HUDEP-2 (cell line): ENCODE results near the gene PIPOX.

Source experiments
- DNase-seq, 76 experiments: peaks; one replicate each; lab custom pipeline; 2025; ENCODE audit not compliant: unreplicated experiment in 76 of 76; lab: John Stamatoyannopoulos, UW

PIPOX gene

DNA sequence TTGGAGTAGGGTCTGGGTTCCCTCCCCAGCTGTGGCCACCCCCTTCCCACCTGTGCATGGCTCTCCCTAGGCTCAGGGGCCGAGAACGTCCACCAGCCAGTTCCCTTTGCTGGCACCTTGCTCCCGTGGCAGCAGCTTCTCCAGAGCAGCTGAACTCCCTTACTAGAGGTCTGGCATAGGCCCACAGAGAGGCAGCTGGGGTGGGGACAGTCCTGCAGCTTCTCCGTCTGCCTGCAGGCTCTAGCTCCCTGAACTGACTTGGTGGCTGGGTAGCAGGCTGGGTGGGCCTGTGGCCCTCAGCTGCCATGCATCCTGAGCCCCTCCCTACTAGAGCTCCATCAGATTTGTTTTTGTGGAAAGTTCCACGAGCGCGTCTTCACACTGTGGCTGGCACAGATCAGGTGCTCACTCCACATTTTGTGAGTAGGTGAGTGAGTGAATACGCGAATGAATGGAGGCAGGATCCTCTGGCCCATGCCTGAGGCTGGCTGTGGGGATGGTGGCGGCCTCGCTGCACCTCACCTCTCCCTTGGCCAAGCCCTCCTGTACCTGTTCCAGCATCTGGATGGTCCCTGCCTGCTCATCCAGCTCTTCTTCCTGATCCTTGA, 51.3 kb downstream of the PIPOX start:
- no peak for DNase-seq

DNA sequence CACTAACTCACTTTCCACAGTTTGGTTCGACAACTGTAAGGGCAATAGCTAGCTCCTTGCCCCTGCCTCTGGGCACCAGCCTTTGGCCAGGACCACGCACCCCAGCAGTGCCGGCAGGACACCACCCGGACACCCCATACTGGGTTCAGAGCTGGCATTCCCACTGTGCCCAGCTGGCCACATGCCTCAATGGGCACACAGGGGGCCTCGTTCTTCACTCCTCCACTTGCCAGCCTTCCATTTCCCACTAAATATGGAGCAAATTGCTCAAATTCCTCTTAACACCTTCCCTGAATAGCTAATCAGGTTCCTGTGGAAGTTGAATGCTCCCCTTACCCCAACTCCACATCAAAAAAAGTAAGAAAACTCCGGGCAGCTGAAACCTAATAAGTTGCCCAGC, 52.5 kb downstream of the PIPOX start:
- DNase-seq: no peak

DNA sequence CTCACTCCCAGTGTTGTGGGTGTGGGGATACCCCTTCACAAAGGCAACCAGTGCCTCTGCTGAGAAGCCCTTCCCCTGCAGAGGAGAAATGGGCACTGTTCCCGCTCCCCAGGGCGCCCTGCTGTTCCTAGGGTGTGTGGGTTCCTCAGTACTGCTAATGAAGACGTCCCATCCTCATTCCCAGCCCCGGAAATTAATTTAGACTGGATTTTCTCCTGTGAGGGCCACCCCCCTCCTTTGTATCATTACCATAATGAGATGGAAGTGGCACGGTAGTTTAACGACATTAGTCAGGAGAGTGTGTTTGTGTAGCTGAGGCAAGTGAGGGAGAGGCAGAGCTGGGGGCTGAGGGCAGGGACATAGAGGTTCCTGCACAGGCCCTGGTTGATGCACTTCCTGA, 53.2 kb downstream of the PIPOX start:
- DNase-seq: no peak

DNA sequence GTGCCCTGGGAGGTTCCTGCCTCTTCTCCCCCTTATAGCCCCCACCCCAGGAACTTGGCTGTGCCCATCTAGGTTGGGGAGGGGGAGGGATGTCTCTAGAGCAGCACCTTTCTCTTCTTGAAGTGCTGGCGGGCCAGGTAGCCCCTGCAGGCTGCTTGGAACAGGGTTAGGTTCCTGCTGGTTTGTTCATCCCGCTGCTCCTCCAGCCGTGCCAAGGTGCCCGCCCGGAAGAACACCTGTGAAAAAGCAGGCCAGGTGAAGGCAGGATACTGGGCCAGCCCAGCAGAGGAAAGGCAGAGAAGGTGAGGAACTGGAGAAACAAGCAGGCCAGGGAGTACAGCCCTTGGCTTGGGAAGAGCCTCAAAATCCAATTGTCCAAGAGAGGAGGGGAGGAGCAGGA, 56.6 kb downstream of the PIPOX start:
- no peak for DNase-seq

DNA sequence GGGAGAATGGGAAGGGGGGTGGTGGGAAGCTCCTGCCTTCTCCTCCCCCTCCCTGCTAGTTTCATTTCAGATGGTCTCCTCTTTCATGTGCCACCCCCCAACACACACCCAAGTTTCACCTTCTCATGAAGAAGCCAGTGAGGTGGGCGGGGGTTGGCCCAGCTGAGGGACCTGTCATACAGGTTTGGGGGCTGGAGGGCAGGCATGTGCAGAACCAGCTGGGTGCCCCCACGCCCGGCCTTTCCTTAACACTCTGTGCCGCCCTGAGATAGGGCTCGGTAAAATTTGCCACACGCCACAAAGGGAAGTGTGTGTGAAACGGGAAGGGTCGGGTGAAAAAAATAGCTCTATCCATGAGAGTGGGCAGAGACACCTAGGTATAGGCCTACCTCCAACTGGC, 57.4 kb downstream of the PIPOX start:
- DNase-seq: no peak

DNA sequence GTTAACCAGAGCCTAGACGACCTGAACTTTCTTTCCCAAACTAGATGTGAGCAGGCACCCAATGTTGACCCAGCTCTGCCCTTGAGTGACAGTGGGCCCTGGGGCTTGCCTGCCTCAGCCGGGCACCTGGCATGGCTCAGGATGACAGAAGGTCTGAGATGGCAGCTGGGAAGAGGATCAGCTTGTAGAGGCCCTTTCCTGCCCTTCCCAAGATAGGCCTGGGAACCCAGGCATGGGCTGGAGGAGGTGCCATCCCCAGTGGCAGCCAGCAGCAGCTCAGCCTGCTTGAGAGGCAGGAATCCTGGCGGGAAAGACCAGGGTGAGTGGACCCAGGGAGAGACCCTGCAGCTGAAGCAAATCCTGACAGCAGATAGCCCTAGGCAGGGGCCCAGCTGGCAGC, 59.1 kb downstream of the PIPOX start:
- no peak for DNase-seq

DNA sequence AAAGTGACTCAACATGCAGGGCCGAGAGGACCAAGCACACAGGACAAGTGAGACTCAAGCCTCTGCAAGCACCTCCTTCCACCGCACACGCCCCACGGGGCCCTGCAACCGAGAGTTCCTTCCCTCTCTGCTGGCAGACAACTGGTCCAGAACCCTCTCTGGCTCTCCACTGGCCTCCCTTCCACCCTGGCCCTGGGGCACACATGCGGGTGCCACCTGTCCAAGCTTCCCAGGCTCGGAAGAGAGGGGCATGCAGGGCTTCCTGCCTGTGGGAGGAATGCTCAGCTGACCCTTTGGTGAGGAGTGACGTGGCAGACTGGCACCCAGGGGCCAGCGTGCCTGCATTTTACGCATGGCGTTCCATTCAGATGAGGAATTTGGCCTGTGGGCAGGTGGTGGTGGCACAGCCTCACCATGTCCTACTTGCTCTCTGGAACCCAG, 59.8 kb downstream of the PIPOX start:
- DNase-seq: no peak

DNA sequence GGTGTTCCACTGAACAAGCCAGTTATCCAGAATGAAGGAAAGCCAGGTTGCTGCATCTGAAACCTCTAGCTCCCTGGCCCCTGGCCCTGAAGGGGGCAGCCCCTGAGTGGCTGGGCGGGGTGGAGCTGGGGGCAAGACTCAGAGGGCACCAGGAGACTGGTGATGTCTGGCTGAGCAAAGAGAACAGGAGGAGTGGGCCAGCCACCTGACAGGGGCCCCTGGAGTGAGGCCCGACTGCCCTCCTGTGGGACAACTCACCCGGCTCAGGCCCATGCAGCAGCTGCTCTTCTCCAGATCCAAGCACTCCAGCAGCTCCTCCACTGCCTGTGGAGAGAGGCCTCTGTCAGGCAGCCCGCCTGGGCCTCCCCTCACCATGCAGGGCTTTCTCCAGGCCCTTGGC, 60.4 kb downstream of the PIPOX start:
- no peak for DNase-seq
